IPS DF 6.9 (cell line): ENCODE measurements around the gene SYNPO.

Experiments
- DNase-seq: peaks from one replicate; pipeline ENCODE4 v3.0.0-alpha.2; 2013; ENCODE audit warnings: low read depth, low spot score
- H3K27ac ChIP-seq: one replicate; pipeline ENCODE4 v1.5.1; 2013; ENCODE audit warnings: low read length, control low read depth
- H3K27me3 ChIP-seq: 2 replicates; pipeline ENCODE4 v1.6.1; 2013; ENCODE audit warnings: mild to moderate bottlenecking, low read length; ENCODE audit not compliant: control insufficient read depth, insufficient read depth
- H3K36me3 ChIP-seq: 2 replicates; pipeline ENCODE4 v1.6.1; 2013; ENCODE audit warnings: low read length; ENCODE audit not compliant: control insufficient read depth, insufficient read depth
- H3K4me1 ChIP-seq: 2 replicates; pipeline ENCODE4 v1.6.1; 2013; ENCODE audit warnings: low read length; ENCODE audit not compliant: control insufficient read depth, insufficient read depth
- H3K4me3 ChIP-seq: 2 replicates; pipeline ENCODE4 v1.5.1; 2013; ENCODE audit warnings: mild to moderate bottlenecking, low read length
- H3K9me3 ChIP-seq: 2 replicates; pipeline ENCODE4 v1.6.1; 2013; ENCODE audit warnings: low read length, inconsistent platforms; ENCODE audit not compliant: control insufficient read depth, insufficient read depth
- WGBS: extraction: QIAGEN DNeasy Blood & Tissue Kit; methylation state at CpG from one replicate; pipeline ENCODE4 v1.1.7; 2013; ENCODE audit warnings: mixed read lengths, missing lambda C conversion rate; ENCODE audit not compliant: insufficient read length, insufficient coverage; 5-methylcytosine and 5-hydroxymethylcytosine counted together

The SYNPO gene

DNA sequence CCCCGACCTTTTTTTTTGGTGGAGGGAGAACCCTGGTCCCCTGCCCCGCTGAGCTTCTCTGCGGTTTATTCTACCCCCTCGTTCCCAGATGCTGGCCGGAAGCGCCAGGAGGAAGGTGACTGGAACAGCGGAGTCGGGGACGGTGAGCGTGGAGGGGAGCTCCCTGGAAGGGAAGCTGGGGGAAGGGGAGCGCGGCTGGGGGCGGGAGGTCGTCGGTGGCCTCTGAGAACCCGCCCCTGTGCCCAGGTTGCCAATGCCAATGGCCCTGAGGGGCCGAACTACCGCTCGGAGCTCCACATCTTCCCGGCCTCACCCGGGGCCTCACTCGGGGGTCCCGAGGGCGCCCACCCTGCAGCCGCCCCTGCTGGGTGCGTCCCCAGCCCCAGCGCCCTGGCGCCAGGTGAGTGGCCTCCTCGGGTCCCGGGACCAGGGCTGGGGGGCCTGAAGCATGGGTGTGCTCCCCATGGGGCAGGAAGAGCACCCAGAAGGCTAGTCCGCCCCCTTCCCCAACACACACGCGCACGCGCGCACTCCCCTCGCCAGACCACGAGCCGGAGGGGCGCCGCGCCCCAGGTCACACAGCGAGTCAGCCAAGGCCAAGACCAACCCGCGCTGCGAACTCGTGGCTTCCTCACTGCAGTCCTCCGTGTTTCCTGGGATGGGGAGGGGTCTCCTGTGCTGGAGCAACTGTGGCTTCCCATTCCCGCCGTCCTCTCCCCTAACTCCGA, 31.2 kb downstream of the SYNPO start:
- H3K27ac ChIP-seq: no peak overlapping the region
- no peaks in the 10 kb centered on the region for H3K27me3 ChIP-seq
- no peak for DNase-seq
- peak overlapping the region; percentile 62 for H3K4me3 ChIP-seq
- no CpG with 5 or more reads among the region's 51 CpGs for WGBS
- H3K36me3 ChIP-seq: no peaks in the 10 kb centered on the region
- H3K4me1 ChIP-seq: peaks cover 8% of the 10 kb centered on the region
- no peaks in the 10 kb centered on the region for H3K9me3 ChIP-seq

DNA sequence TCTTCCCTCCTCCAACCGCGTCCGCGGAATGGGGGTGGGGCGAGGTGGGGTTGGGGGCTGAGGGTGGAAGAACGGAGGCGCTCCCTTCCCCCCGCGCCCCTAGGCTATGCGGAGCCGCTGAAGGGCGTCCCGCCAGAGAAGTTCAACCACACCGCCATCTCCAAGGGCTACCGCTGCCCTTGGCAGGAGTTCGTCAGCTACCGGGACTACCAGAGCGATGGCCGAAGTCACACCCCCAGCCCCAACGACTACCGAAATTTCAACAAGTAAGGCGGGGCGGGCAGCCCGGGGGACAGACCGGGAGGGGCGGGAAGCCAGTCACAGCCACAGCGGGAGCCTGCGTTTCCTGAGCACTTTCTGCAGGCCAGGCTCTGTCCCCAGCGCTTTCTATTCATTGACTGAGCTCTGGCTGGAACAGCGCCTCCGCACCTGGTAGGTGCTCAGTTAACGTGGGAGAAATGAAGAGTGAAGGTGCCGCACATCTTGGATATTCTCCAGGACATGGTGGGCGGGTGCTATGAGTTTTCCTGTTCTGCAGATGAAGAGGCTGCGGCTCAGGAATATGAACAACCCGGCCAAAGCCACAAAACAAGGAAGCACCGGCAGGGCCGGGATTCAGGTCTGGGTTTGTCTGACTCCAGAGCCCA, 31.9 kb downstream of the SYNPO start:
- no peak for DNase-seq
- Histone ChIP-seq H3K4me3 (peak overlapping the region; percentile 62; the same call in 1 of the 2 replicates), H3K4me1 (peaks cover 8% of the 10 kb centered on the region), H3K36me3 (no peaks in the 10 kb centered on the region; the same call in 1 of the 2 replicates), H3K27me3 (no peaks in the 10 kb centered on the region), H3K9me3 (no peaks in the 10 kb centered on the region), H3K27ac (peak overlapping the region; percentile 5)
- no CpG with 5 or more reads among the region's 38 CpGs for WGBS

DNA sequence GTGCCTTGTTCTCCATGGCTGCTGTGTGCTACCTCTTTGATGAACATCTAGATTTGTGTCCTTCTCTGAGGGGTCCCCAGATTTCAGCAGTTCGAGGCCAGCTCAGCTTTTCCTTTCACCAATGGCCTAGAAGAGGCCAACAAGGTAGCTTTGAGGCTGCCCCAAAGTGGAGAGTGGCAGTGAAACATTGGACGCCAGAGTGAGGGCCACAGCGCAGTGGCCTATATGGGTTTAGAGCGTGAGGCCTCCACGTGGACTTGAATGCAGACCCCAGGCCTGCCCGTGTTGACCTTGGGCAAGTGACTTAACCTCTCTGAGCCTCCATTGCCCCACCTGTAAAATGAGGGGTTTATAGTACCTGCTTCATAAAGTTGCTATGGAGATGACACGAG, 32.4 kb downstream of the SYNPO start:
- H3K4me3 ChIP-seq: peak overlapping the region; percentile 62; the same call in 1 of the 2 replicates
- H3K36me3 ChIP-seq: no peaks in the 10 kb centered on the region; the same call in 1 of the 2 replicates
- peak overlapping the region; percentile 5 for H3K27ac ChIP-seq
- no CpG with 5 or more reads among the region's 7 CpGs for WGBS
- H3K27me3 ChIP-seq: no peaks in the 10 kb centered on the region
- DNase-seq: no peak
- H3K4me1 ChIP-seq: peaks cover 8% of the 10 kb centered on the region
- no peaks in the 10 kb centered on the region for H3K9me3 ChIP-seq

DNA sequence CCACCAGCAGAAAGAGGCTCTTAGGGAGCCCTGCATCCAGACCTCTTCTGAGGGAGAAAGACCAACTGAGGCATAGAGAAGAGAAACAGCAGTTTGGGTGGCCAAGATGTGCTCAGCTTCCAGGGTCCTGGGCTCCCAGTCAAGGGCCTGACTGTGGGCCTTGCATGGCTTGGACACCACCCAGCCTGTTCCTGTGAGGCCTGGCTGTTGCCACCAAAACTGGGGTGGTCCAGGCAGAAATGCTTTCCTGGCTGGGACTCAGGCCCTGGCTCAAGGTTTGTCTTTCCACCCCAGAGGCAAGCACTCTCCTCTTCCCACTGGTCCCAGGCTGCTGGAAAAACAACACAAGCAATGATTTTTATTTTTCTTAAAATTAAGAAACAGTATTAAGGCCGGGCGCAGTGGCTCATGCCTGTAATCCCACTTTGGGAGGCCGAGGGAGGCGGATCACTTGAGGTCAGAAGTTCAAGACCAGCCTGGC, 33.9 kb downstream of the SYNPO start:
- no peak for DNase-seq
- Histone ChIP-seq H3K9me3 (no peaks in the 10 kb centered on the region), H3K4me1 (peaks cover 8% of the 10 kb centered on the region), H3K36me3 (no peaks in the 10 kb centered on the region; the same call in 1 of the 2 replicates), H3K4me3 (no peak overlapping the region), H3K27me3 (no peaks in the 10 kb centered on the region), H3K27ac (no peak overlapping the region)
- WGBS: no CpG with 5 or more reads among the region's 4 CpGs

DNA sequence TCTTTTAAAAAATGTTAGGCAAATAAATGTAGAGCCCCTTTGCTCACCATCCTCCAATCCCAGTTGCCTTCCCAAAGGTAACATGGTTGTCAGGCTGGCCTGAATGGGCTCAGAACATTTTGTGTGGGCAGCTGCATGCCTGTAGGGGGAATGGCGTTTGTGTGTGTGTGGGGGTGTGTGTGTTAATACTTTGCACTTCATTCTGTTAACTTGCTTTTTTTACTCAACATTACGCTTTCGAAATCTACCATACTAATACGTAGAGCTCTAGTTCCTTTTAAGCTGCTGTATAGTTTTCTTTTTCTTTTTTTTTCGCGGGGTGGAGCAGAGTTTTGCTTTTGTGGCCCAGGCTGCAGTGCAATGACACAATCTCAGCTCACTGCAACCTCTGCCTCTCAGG, 34.6 kb downstream of the SYNPO start:
- WGBS: 100% methylated on average over 3 of the region's 6 CpGs
- DNase-seq: no peak
- no peak overlapping the region for H3K4me3 ChIP-seq
- peaks cover 8% of the 10 kb centered on the region for H3K4me1 ChIP-seq
- H3K27me3 ChIP-seq: no peaks in the 10 kb centered on the region
- no peak overlapping the region for H3K27ac ChIP-seq
- H3K36me3 ChIP-seq: no peaks in the 10 kb centered on the region; the same call in 1 of the 2 replicates
- H3K9me3 ChIP-seq: no peaks in the 10 kb centered on the region

- Histone ChIP-seq H3K27ac (no peak overlapping the region), H3K4me3 (no peak overlapping the region), H3K27me3 (no peaks in the 10 kb centered on the region), H3K9me3 (no peaks in the 10 kb centered on the region), H3K4me1 (peaks cover 5% of the 10 kb centered on the region), H3K36me3 (no peaks in the 10 kb centered on the region; the same call in 1 of the 2 replicates)
- WGBS: no CpG with 5 or more reads among the region's 9 CpGs
- DNase-seq: no peak
These were observed 36.1 kb downstream of the SYNPO start for GRCh38 chr5:150676578-150676977.

GRCh38 chr5:150689120-150689519, 48.7 kb downstream of the SYNPO start:
- Histone ChIP-seq H3K4me3 (no peak overlapping the region), H3K4me1 (no peaks in the 10 kb centered on the region), H3K27ac (no peak overlapping the region), H3K27me3 (no peaks in the 10 kb centered on the region), H3K36me3 (peaks cover 22% of the 10 kb centered on the region; the same call in 1 of the 2 replicates), H3K9me3 (no peaks in the 10 kb centered on the region)
- no CpG with 5 or more reads among the region's 1 CpG for WGBS
- no peak for DNase-seq

- WGBS: 93% methylated on average over 1 of the region's 6 CpGs
These were observed 50.3 kb downstream of the SYNPO start for GRCh38 chr5:150690760-150691159.

DNA sequence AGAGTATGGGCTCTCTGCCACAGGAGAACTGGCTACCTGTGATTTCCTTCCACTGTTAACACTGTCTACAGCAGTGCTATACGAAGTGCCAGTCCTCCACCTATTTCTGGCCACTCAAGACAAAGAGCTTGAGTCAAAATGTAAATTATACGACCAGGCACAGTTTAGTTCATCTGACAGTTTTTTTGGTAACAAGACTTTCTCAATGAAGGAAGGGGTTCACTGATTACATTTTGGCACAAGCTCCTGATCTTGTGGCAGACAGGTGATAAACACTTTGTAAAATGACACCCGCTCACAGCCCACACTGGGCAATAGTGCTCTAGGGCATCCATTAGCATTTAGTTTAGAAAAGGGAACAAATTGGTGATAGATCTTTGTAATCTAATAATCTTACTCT, 51.8 kb downstream of the SYNPO start:
- no peak for DNase-seq
- no peaks in the 10 kb centered on the region for H3K9me3 ChIP-seq
- H3K4me3 ChIP-seq: no peak overlapping the region
- no peaks in the 10 kb centered on the region for H3K27me3 ChIP-seq
- no peak overlapping the region for H3K27ac ChIP-seq
- no peaks in the 10 kb centered on the region for H3K4me1 ChIP-seq
- H3K36me3 ChIP-seq: peaks cover 30% of the 10 kb centered on the region; the same call in 1 of the 2 replicates
- WGBS: no CpG with 5 or more reads among the region's 3 CpGs

More at GRCh38 chr5:150690760-150691159, 50.3 kb downstream of the SYNPO start:
- Histone ChIP-seq H3K9me3 (no peaks in the 10 kb centered on the region), H3K27me3 (no peaks in the 10 kb centered on the region), H3K27ac (no peak overlapping the region), H3K4me1 (no peaks in the 10 kb centered on the region), H3K4me3 (no peak overlapping the region), H3K36me3 (peaks cover 27% of the 10 kb centered on the region; the same call in 1 of the 2 replicates)
- no peak for DNase-seq

DNA sequence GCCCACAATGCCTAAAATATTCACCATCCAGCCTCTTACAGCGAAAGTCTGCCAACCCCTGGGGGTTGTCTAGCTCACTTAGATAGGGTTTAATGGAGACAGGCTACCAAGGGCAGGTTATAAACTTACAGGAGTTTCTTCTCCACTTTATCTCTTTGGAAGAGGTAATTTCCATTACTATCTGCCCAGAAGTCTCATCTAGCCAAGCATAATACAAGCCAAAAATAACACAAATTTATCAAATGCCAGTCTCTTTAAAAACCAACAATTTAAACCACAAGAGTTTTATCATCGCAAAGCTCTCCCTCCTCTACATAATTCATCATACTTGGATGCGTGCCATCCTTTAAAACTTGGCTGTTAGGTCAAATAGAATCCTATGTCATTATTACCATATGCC, 54.2 kb downstream of the SYNPO start:
- H3K36me3 ChIP-seq: peaks cover 36% of the 10 kb centered on the region; the same call in 1 of the 2 replicates

More for the DNA sequence above, 54.2 kb downstream of the SYNPO start:
- no peaks in the 10 kb centered on the region for H3K4me1 ChIP-seq
- no peaks in the 10 kb centered on the region for H3K9me3 ChIP-seq
- no peaks in the 10 kb centered on the region for H3K27me3 ChIP-seq
- H3K4me3 ChIP-seq: no peak overlapping the region
- no peak for DNase-seq
- WGBS: 100% methylated on average over 1 of the region's 3 CpGs
- no peak overlapping the region for H3K27ac ChIP-seq
